ENCODE data around the gene TXN2. TPM values are rescaled to one million over a fixed set of nuclear protein-coding genes. Genes with fewer than 3 reads are reported as not detected.
"Not testable (repeated sequence)": the region's sequence is repeated elsewhere in the genome, so short reads cannot be mapped to it uniquely, and the experiment has no call there.

Gene TXN2
- polyA plus RNA-seq, 5 donors: 107 to 118 (median 111) TPM

GRCh38 chr22:36457688-36458450, 23.6 kb downstream of the TXN2 start:
- no peak for DNase-seq

- DNase-seq: no peak
Observed at GRCh38 chr22:36456464-36456845, 25.0 kb downstream of the TXN2 start.

- no peak for DNase-seq
Observed at GRCh38 chr22:36455571-36456463, 25.6 kb downstream of the TXN2 start.

GRCh38 chr22:36454916-36455570, 26.4 kb downstream of the TXN2 start:
- peak; percentile 85 for DNase-seq

GRCh38 chr22:36453855-36454378, 27.5 kb downstream of the TXN2 start:
- no peak for DNase-seq

- DNase-seq: not testable (repeated sequence)
Observed at GRCh38 chr22:36452978-36453607, 28.3 kb downstream of the TXN2 start.

- DNase-seq: no peak
Observed at GRCh38 chr22:36452250-36452977, 29.0 kb downstream of the TXN2 start.

GRCh38 chr22:36450923-36451322, 30.5 kb downstream of the TXN2 start:
- not testable (repeated sequence) for DNase-seq

- no peak for DNase-seq
Observed at GRCh38 chr22:36449596-36450175, 31.8 kb downstream of the TXN2 start.

GRCh38 chr22:36447632-36448031, 33.8 kb downstream of the TXN2 start:
- no peak for DNase-seq

GRCh38 chr22:36445158-36445668, 36.2 kb downstream of the TXN2 start:
- no peak for DNase-seq

- no peak for DNase-seq
Observed at GRCh38 chr22:36443198-36443770, 38.2 kb downstream of the TXN2 start.

- DNase-seq: no peak
Observed at GRCh38 chr22:36442506-36443197, 38.8 kb downstream of the TXN2 start.

GRCh38 chr22:36440429-36441002, 40.9 kb downstream of the TXN2 start:
- no peak for DNase-seq

GRCh38 chr22:36439481-36440271, 41.8 kb downstream of the TXN2 start:
- DNase-seq: no peak

GRCh38 chr22:36435516-36436415, 45.7 kb downstream of the TXN2 start:
- DNase-seq: no peak

Measured in right lung (tissue), 5 donors.